Neural cell (in vitro differentiated cells): ENCODE results near the gene HES3. TPM values are rescaled to one million over a fixed set of nuclear protein-coding genes. Genes with fewer than 3 reads are reported as not detected.

ENCODE experiments used
- H2AFZ ChIP-seq: fragments of 200-600, 300-800 bp; sonication (generic), shearing (Covaris generic); 2 replicates; pipeline ENCODE4 v1.6.0; 2014; ENCODE audit warnings: low read depth, mild to moderate bottlenecking, antibody characterized with exemption, low read length, moderate library complexity
- H3F3A ChIP-seq: fragments of 200-600 bp; shearing (Covaris generic); 2 replicates; pipeline ENCODE4 v1.6.1; 2016; ENCODE audit warnings: mild to moderate bottlenecking, moderate library complexity, mixed read lengths, antibody characterized with exemption, low read length; ENCODE audit not compliant: insufficient read depth, poor library complexity, severe bottlenecking
- H3K27ac ChIP-seq: fragments of 200-600, 300-800 bp; sonication (generic), shearing (Covaris generic); 2 replicates; pipeline ENCODE4 v1.5.1; 2014; ENCODE audit warnings: mild to moderate bottlenecking, low read length, moderate library complexity
- H3K27me3 ChIP-seq: fragments of 300-800, 200-600 bp; sonication (generic), shearing (Covaris generic); 2 replicates; pipeline ENCODE4 v1.6.0; 2014; ENCODE audit warnings: mild to moderate bottlenecking, low read depth, low read length, moderate library complexity; ENCODE audit not compliant: insufficient read depth
- H3K36me3 ChIP-seq: fragments of 300-800, 200-600 bp; sonication (generic), shearing (Covaris generic); 2 replicates; pipeline ENCODE4 v1.5.1; 2014; ENCODE audit warnings: mild to moderate bottlenecking, antibody characterized with exemption, low read length, moderate library complexity; ENCODE audit not compliant: insufficient read depth
- H3K4me2 ChIP-seq: fragments of 300-800, 200-600 bp; sonication (generic), shearing (Covaris generic); 2 replicates; pipeline ENCODE4 v1.6.0; 2014; ENCODE audit warnings: mild to moderate bottlenecking, low read length
- H3K4me3 ChIP-seq: fragments of 300-800, 200-600 bp; sonication (generic), shearing (Covaris generic); 2 replicates; pipeline ENCODE4 v1.5.1; 2014; ENCODE audit warnings: mild to moderate bottlenecking, low read length, moderate library complexity
- H3K79me2 ChIP-seq: fragments of 200-600 bp; shearing (Covaris generic); replicated peaks from 2 replicates; pipeline ENCODE4 v1.6.0; 2014; ENCODE audit warnings: mild to moderate bottlenecking, low read length, moderate library complexity; ENCODE audit not compliant: insufficient read depth
- H3K9ac ChIP-seq: fragments of 300-800, 200-600 bp; sonication (generic), shearing (Covaris generic); 2 replicates; pipeline ENCODE4 v1.6.1; 2016; ENCODE audit warnings: mild to moderate bottlenecking, low read length, mixed read lengths
- H3K9me2 ChIP-seq: fragments of 200-600 bp; shearing (Covaris generic); 2 replicates; pipeline ENCODE4 v1.6.1; 2016; ENCODE audit warnings: mild to moderate bottlenecking, low read length, mixed read lengths; ENCODE audit not compliant: insufficient read depth
- H3K9me3 ChIP-seq: fragments of 200-600, 300-800 bp; sonication (generic), shearing (Covaris generic); 2 replicates; pipeline ENCODE4 v1.6.1; 2016; ENCODE audit warnings: mild to moderate bottlenecking, mixed run types, low read length, moderate library complexity, mixed read lengths
- H4K20me1 ChIP-seq: fragments of 200-600 bp; shearing (Covaris generic); 2 replicates; pipeline ENCODE4 v1.6.1; 2016; ENCODE audit warnings: mild to moderate bottlenecking, mixed run types; ENCODE audit not compliant: insufficient read depth
- EP300 ChIP-seq: fragments of 450-650 bp; conservative IDR thresholded peaks from 2 replicates; pipeline ENCODE4 v1.6.1; 2014; ENCODE audit warnings: antibody characterized with exemption, mild to moderate bottlenecking, moderate library complexity; ENCODE audit not compliant: poor library complexity, severe bottlenecking
- EZH2 ChIP-seq: fragments of 200-600, 300-800 bp; shearing (Covaris generic), sonication (generic); IDR thresholded peaks from 2 replicates; pipeline ENCODE4 v1.6.1; 2014; ENCODE audit warnings: antibody characterized with exemption, low read length, borderline replicate concordance, mild to moderate bottlenecking; ENCODE audit not compliant: insufficient read depth, poor library complexity, severe bottlenecking
- MXI1 ChIP-seq: fragments of 450-650 bp; conservative IDR thresholded peaks from 2 replicates; pipeline ENCODE4 v1.6.1; 2014; ENCODE audit warnings: antibody characterized with exemption, mild to moderate bottlenecking; ENCODE audit not compliant: poor library complexity, severe bottlenecking
- POLR2AphosphoS5 ChIP-seq: IDR thresholded peaks from 2 replicates; pipeline ENCODE4 v1.6.1; 2012
- RAD21 ChIP-seq: fragments of 450-650 bp; conservative IDR thresholded peaks from 2 replicates; pipeline ENCODE4 v1.6.1; 2014; ENCODE audit warnings: antibody characterized with exemption, mild to moderate bottlenecking, moderate library complexity
- SMC3 ChIP-seq: fragments of 450-650 bp; conservative IDR thresholded peaks from 2 replicates; pipeline ENCODE4 v1.6.1; 2014; ENCODE audit warnings: antibody characterized with exemption, mild to moderate bottlenecking, moderate library complexity; ENCODE audit not compliant: poor library complexity
- TAF1 ChIP-seq: IDR thresholded peaks from 2 replicates; pipeline ENCODE4 v1.6.1; 2012; ENCODE audit warnings: low read depth
- polyA plus RNA-seq: library from polyadenylated mRNA; depleted of rRNA; stranded (reverse); fragments of >200 nt; gene quantifications from 2 replicates; pipeline ENCODE4 v1.2.3, GENCODE V29; 2014
- TF ChIP-seq, protein P1 (sequence below): IDR thresholded peaks from 2 replicates; pipeline ENCODE4 v1.6.1; 2012; ENCODE audit warnings: borderline replicate concordance
- TF ChIP-seq, protein P2 (sequence below): fragments of 450-650 bp; IDR thresholded peaks from 2 replicates; pipeline ENCODE4 v1.5.1; 2014; ENCODE audit warnings: antibody characterized with exemption, mild to moderate bottlenecking, moderate library complexity; ENCODE audit not compliant: poor library complexity, severe bottlenecking

Gene HES3
- polyA plus RNA-seq, 1 donor from 2014 or later = not detected

DNA sequence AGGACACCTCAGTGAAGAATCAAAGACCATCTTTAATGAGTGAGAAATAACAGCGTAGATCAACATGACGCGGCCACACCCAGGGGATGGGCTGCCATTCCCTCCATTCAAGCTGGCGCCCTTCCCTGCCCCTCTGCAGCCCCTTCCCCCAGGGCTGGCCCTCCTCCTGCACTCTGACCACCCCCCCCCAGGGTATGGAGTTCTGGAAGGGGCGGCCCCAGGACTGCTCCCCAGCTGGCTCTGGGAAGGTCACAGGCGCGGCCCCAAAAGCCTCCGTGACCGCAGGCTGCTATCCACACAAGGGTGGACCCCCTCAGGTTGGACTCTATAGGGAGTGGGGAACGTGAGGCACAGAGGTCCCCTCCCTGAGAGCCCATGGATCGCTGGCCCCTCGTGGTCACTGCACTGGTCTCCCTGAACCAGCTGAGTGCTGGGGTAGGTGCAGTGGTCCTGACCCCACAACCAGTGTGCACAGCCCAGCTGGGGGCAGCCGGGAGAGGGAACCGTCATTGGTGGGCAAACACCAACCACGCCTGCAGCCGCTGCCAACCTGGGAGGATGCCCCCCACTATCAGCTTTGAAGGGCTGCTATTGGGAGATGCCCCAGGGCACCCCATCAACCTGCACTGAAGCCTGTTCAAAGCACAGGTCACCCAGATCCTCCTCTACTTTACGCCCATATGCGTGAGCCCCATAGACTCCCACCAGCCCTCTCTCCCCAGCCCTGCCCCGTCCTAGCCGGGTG, 33.0 kb downstream of the HES3 start:
- H3K36me3 ChIP-seq = no peaks in the 10 kb centered on the region
- H2AFZ ChIP-seq = no peak overlapping the region
- no peaks in the 10 kb centered on the region for H3K79me2 ChIP-seq
- H3K27me3 ChIP-seq = no peaks in the 10 kb centered on the region
- H3F3A ChIP-seq = no peaks in the 10 kb centered on the region
- H3K4me3 ChIP-seq = peak overlapping the region; percentile 55
- no peaks in the 10 kb centered on the region for H4K20me1 ChIP-seq
- H3K27ac ChIP-seq = peak overlapping the region; percentile 97
- no peaks in the 10 kb centered on the region for H3K9me2 ChIP-seq
- H3K4me2 ChIP-seq = no peak overlapping the region
- H3K9ac ChIP-seq = peak overlapping the region; percentile 78
- TF ChIP-seq POLR2AphosphoS5 (no peak), RAD21 (no peak), EP300 (no peak)
- TF ChIP-seq, protein P1, sequence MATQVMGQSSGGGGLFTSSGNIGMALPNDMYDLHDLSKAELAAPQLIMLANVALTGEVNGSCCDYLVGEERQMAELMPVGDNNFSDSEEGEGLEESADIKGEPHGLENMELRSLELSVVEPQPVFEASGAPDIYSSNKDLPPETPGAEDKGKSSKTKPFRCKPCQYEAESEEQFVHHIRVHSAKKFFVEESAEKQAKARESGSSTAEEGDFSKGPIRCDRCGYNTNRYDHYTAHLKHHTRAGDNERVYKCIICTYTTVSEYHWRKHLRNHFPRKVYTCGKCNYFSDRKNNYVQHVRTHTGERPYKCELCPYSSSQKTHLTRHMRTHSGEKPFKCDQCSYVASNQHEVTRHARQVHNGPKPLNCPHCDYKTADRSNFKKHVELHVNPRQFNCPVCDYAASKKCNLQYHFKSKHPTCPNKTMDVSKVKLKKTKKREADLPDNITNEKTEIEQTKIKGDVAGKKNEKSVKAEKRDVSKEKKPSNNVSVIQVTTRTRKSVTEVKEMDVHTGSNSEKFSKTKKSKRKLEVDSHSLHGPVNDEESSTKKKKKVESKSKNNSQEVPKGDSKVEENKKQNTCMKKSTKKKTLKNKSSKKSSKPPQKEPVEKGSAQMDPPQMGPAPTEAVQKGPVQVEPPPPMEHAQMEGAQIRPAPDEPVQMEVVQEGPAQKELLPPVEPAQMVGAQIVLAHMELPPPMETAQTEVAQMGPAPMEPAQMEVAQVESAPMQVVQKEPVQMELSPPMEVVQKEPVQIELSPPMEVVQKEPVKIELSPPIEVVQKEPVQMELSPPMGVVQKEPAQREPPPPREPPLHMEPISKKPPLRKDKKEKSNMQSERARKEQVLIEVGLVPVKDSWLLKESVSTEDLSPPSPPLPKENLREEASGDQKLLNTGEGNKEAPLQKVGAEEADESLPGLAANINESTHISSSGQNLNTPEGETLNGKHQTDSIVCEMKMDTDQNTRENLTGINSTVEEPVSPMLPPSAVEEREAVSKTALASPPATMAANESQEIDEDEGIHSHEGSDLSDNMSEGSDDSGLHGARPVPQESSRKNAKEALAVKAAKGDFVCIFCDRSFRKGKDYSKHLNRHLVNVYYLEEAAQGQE = no peak
- TF ChIP-seq, protein P2, sequence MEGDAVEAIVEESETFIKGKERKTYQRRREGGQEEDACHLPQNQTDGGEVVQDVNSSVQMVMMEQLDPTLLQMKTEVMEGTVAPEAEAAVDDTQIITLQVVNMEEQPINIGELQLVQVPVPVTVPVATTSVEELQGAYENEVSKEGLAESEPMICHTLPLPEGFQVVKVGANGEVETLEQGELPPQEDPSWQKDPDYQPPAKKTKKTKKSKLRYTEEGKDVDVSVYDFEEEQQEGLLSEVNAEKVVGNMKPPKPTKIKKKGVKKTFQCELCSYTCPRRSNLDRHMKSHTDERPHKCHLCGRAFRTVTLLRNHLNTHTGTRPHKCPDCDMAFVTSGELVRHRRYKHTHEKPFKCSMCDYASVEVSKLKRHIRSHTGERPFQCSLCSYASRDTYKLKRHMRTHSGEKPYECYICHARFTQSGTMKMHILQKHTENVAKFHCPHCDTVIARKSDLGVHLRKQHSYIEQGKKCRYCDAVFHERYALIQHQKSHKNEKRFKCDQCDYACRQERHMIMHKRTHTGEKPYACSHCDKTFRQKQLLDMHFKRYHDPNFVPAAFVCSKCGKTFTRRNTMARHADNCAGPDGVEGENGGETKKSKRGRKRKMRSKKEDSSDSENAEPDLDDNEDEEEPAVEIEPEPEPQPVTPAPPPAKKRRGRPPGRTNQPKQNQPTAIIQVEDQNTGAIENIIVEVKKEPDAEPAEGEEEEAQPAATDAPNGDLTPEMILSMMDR = no peak
- H3K9me3 ChIP-seq = no peaks in the 10 kb centered on the region

DNA sequence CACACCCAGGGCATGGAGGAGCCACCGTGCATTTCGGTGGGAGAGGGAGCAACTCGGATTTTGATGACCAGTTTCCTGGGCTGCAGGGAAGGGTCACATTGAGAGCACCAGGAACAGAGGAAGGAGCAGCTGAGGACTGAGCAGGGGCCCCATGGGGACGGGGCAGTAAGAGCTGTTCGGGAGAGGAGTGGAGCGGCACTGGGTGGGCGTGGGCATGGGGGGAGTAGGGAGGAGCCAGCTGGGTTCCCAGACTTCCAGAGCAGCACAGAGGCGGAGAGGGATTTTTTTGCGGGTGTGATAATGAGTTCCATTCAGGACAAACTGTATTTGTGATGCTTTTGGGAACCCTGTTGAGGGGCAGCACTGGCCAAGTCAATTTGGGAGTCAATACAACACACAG, 34.3 kb downstream of the HES3 start:
- no peak overlapping the region for H3K9ac ChIP-seq
- no peaks in the 10 kb centered on the region for H3K79me2 ChIP-seq
- H3F3A ChIP-seq = no peaks in the 10 kb centered on the region
- no peaks in the 10 kb centered on the region for H3K27me3 ChIP-seq
- H3K36me3 ChIP-seq = no peaks in the 10 kb centered on the region
- no peak overlapping the region for H3K27ac ChIP-seq
- H4K20me1 ChIP-seq = no peaks in the 10 kb centered on the region
- H3K4me2 ChIP-seq = no peak overlapping the region
- no peaks in the 10 kb centered on the region for H3K9me3 ChIP-seq
- no peak overlapping the region for H2AFZ ChIP-seq
- no peak for TF ChIP-seq SMC3
- TF ChIP-seq RAD21 = no peak
- no peak for TF ChIP-seq MXI1
- no peak for TF ChIP-seq TAF1
- TF ChIP-seq EZH2 = no peak
- no peak for TF ChIP-seq EP300
- TF ChIP-seq, protein P2 = no peak
- no peak for TF ChIP-seq POLR2AphosphoS5
- TF ChIP-seq, protein P1 = no peak
- H3K4me3 ChIP-seq = no peak overlapping the region
- H3K9me2 ChIP-seq = no peaks in the 10 kb centered on the region
